Liver (tissue), 9 donors: ENCODE measurements around the gene PHF19. TPM values are rescaled to one million over a fixed set of nuclear protein-coding genes. Genes with fewer than 3 reads are reported as not detected.

Experiments used
- DNase-seq: peaks from one replicate; pipeline ENCODE4 v3.0.0-alpha.2; 2017; ENCODE audit warnings: low spot score
- H3K27ac ChIP-seq, 2 donors: one replicate each; pipeline ENCODE4 v1.7.0; 2013; ENCODE audit warnings: inconsistent platforms in 2 of 2, low read length in 2 of 2, control low read depth in 1 of 2, low read depth in 1 of 2, mild to moderate bottlenecking in 1 of 2
- H3K27me3 ChIP-seq, 4 donors: one replicate each; pipeline versions ENCODE4 v1.6.1 to v1.7.0; 2013; ENCODE audit warnings: low read length in 3 of 4, inconsistent platforms in 1 of 4, mild to moderate bottlenecking in 1 of 4, moderate library complexity in 1 of 4; ENCODE audit not compliant: control insufficient read depth in 4 of 4, insufficient read depth in 4 of 4
- H3K36me3 ChIP-seq, 4 donors: one replicate each; pipeline versions ENCODE4 v1.6.1 to v1.7.0; 2013; ENCODE audit warnings: low read length in 3 of 4, mild to moderate bottlenecking in 3 of 4, low read depth in 1 of 4, moderate library complexity in 1 of 4; ENCODE audit not compliant: control insufficient read depth in 4 of 4, insufficient read depth in 3 of 4
- H3K4me1 ChIP-seq, 4 donors: one replicate each; pipeline versions ENCODE4 v1.6.1 to v1.7.0; 2013; ENCODE audit warnings: low read length in 3 of 4, mild to moderate bottlenecking in 3 of 4, moderate library complexity in 1 of 4; ENCODE audit not compliant: control insufficient read depth in 4 of 4, insufficient read depth in 4 of 4
- H3K4me3 ChIP-seq, 3 donors: one replicate each; pipeline versions ENCODE4 v1.6.1 to v1.7.0; 2013; ENCODE audit warnings: low read length in 3 of 3, control low read depth in 1 of 3, low read depth in 1 of 3, mild to moderate bottlenecking in 1 of 3
- H3K9ac ChIP-seq, 2 donors: one replicate each; pipeline ENCODE4 v1.7.0; 2013; ENCODE audit warnings: low read length in 2 of 2, mild to moderate bottlenecking in 2 of 2, moderate library complexity in 2 of 2, control low read depth in 1 of 2, low read depth in 1 of 2
- H3K9me3 ChIP-seq, 4 donors: one replicate each; pipeline versions ENCODE4 v1.6.1 to v1.7.0; 2013; ENCODE audit warnings: low read length in 3 of 4; ENCODE audit not compliant: control insufficient read depth in 4 of 4
- EGR1 ChIP-seq, 2 donors: IDR thresholded peaks; 2 replicates each; pipeline ENCODE4 v1.6.1; 2016 to 2018; ENCODE audit warnings: antibody characterized with exemption in 2 of 2, low read depth in 2 of 2
- GABPA ChIP-seq, 2 donors: IDR thresholded peaks in 1 of 2; conservative IDR thresholded peaks in 1 of 2; 2 replicates each; pipeline ENCODE4 v1.6.1; 2016; ENCODE audit warnings: antibody characterized with exemption in 2 of 2, mild to moderate bottlenecking in 1 of 2, moderate library complexity in 1 of 2
- JUND ChIP-seq, 2 donors: IDR thresholded peaks; 2 replicates each; pipeline ENCODE4 v1.6.1; 2016; ENCODE audit warnings: antibody characterized with exemption in 2 of 2
- MAX ChIP-seq: IDR thresholded peaks from 2 replicates; pipeline ENCODE4 v1.6.1; 2016; ENCODE audit warnings: antibody characterized with exemption
- NR2F2 ChIP-seq: IDR thresholded peaks from 2 replicates; pipeline ENCODE4 v1.6.1; 2016; ENCODE audit warnings: antibody characterized with exemption
- RXRA ChIP-seq, 2 donors: IDR thresholded peaks; 2 replicates each; pipeline ENCODE4 v1.6.1; 2017 to 2018; ENCODE audit warnings: antibody characterized with exemption in 2 of 2, mild to moderate bottlenecking in 1 of 2
- SP1 ChIP-seq: IDR thresholded peaks from 2 replicates; pipeline ENCODE4 v1.6.1; 2018; ENCODE audit warnings: antibody characterized with exemption, mild to moderate bottlenecking
- YY1 ChIP-seq: IDR thresholded peaks from 2 replicates; pipeline ENCODE4 v1.6.1; 2016; ENCODE audit warnings: antibody characterized with exemption, mild to moderate bottlenecking
- WGBS: extraction: QIAGEN DNeasy Blood & Tissue Kit; methylation state at CpG from one replicate; pipeline ENCODE4 v1.1.7; 2013; 5-methylcytosine and 5-hydroxymethylcytosine counted together
- polyA plus RNA-seq, 2 donors: library from polyadenylated mRNA; stranded (reverse) in 1 of 2; unstranded in 1 of 2; fragments of 200-250 nt in 1 of 2; fragments of >200 nt in 1 of 2; fragmentation: Nextera tagmentation in 1 of 2; extraction: Ambion mirVana in 1 of 2; gene quantifications; one replicate each; pipeline versions ENCODE4 v1.2.1 to v1.2.3, GENCODE V29; 2013 to 2015
- total RNA-seq, 2 donors: library from RNA; depleted of rRNA; stranded (reverse); fragments of >200 nt; gene quantifications; one replicate each; pipeline ENCODE4 v1.2.3, GENCODE V29; 2014
- TF ChIP-seq, protein P1 (sequence below): IDR thresholded peaks from 2 replicates; pipeline ENCODE4 v1.6.1; 2016; ENCODE audit warnings: antibody characterized with exemption
- TF ChIP-seq, protein P2 (sequence below): IDR thresholded peaks from 2 replicates; pipeline ENCODE4 v1.6.1; 2016; ENCODE audit warnings: antibody characterized with exemption, mild to moderate bottlenecking
- donor health status: healthy.
- donor health status: healthy.
- donor health status: healthy.
- donor health status: healthy.
- donor health status: healthy.

PHF19 gene
- total and polyA plus RNA-seq, 4 donors, result 1.9 to 16.0 (median 3.5) TPM

DNA sequence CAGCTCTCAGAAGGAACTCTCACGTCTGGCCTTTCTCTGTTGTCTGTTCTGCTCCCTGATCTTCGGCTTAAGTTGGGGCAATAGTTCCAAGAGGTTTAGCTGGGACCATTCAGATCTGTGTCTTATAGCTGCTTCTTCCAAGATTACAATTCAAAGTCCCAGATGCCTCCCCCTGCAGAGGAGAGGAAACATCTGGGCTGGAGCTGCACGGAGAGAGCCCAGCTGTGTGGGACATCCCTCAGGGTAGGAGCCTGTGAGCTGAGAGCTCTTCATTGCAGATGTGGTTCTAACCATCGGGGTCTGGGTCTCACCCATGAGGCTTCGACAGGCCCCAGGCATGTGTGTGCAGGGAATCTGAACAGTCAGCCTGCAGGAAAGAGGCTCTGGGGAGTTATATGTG, 9.0 kb upstream of the PHF19 start:
- no peak for DNase-seq
- WGBS, result 75% methylated on average over 5 of the region's 5 CpGs
- no peak overlapping the region for H3K27ac ChIP-seq
- no peaks in the 10 kb centered on the region for H3K27me3 ChIP-seq
- H3K4me3 ChIP-seq, result no peak overlapping the region
- no peak for TF ChIP-seq RXRA (IDR thresholded peaks at IDR 0.05)
- TF ChIP-seq GABPA (IDR thresholded peaks at IDR 0.05 in 1 of 2, conservative IDR thresholded peaks at IDR 0.05 in 1 of 2), result no peak
- no peak for TF ChIP-seq JUND (IDR thresholded peaks at IDR 0.05)
- TF ChIP-seq, protein P1, sequence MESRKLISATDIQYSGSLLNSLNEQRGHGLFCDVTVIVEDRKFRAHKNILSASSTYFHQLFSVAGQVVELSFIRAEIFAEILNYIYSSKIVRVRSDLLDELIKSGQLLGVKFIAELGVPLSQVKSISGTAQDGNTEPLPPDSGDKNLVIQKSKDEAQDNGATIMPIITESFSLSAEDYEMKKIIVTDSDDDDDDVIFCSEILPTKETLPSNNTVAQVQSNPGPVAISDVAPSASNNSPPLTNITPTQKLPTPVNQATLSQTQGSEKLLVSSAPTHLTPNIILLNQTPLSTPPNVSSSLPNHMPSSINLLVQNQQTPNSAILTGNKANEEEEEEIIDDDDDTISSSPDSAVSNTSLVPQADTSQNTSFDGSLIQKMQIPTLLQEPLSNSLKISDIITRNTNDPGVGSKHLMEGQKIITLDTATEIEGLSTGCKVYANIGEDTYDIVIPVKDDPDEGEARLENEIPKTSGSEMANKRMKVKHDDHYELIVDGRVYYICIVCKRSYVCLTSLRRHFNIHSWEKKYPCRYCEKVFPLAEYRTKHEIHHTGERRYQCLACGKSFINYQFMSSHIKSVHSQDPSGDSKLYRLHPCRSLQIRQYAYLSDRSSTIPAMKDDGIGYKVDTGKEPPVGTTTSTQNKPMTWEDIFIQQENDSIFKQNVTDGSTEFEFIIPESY, result no peak
- H3K4me1 ChIP-seq, result no peaks in the 10 kb centered on the region
- H3K36me3 ChIP-seq, result no peaks in the 10 kb centered on the region
- no peaks in the 10 kb centered on the region for H3K9me3 ChIP-seq
- H3K9ac ChIP-seq, result no peak overlapping the region

DNA sequence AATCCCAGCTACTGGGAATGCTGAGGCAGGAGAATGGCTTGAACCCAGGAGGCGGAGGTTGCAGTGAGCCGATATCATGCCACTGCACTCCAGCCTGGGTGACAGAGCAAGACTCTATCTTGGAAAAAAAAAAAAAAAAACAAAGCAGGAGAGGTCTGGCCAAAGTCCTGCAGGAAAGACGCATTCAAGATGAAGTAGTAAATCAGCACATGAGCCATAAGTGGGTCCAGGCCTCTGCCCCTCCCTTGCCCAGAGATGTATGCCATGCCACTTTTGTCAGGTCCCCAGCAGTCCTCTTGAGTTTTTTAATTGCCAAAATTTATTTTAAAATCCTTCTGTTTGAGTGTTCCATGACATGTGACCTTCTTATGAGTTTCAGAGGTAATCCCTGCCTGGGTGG, 8.5 kb upstream of the PHF19 start:
- Histone ChIP-seq H3K36me3 (no peaks in the 10 kb centered on the region), H3K4me1 (no peaks in the 10 kb centered on the region), H3K27me3 (no peaks in the 10 kb centered on the region), H3K9ac (no peak overlapping the region), H3K27ac (no peak overlapping the region), H3K9me3 (no peaks in the 10 kb centered on the region), H3K4me3 (no peak overlapping the region)
- no peak for DNase-seq
- TF ChIP-seq YY1, result no peak
- no peak for TF ChIP-seq GABPA (IDR thresholded peaks at IDR 0.05 in 1 of 2, conservative IDR thresholded peaks at IDR 0.05 in 1 of 2)
- TF ChIP-seq NR2F2, result no peak
- WGBS, result 70% methylated on average over 3 of the region's 3 CpGs

DNA sequence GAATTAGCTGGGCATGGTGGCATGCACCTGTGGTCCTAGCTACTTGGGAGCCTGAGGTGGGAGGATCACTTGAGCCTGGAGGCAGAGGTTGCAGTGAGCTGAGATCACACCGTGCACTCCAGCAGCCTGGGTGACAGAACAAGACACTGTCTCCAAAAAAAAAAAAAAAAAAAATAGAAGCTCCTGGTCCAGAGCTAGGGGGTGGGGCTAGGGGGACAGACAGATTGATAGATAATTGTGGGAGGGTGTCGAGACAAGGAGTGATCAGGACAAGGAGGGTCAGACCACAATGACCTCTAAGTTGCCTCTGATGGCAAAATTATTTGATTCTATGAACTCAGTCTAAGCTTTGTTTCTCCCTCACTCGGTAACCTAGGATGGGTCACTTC, 6.6 kb upstream of the PHF19 start:
- no peak overlapping the region for H3K4me3 ChIP-seq
- no peak overlapping the region for H3K27ac ChIP-seq
- no peaks in the 10 kb centered on the region for H3K27me3 ChIP-seq
- H3K36me3 ChIP-seq, result no peaks in the 10 kb centered on the region
- no peak for DNase-seq
- WGBS, result 85% methylated on average over 3 of the region's 3 CpGs
- H3K9ac ChIP-seq, result no peak overlapping the region
- TF ChIP-seq YY1 (no peak), EGR1 (IDR thresholded peaks at IDR 0.05; ENCODE audit: low read depth in 2 of 2) (no peak), SP1 (no peak), MAX (no peak)
- TF ChIP-seq, protein P2, sequence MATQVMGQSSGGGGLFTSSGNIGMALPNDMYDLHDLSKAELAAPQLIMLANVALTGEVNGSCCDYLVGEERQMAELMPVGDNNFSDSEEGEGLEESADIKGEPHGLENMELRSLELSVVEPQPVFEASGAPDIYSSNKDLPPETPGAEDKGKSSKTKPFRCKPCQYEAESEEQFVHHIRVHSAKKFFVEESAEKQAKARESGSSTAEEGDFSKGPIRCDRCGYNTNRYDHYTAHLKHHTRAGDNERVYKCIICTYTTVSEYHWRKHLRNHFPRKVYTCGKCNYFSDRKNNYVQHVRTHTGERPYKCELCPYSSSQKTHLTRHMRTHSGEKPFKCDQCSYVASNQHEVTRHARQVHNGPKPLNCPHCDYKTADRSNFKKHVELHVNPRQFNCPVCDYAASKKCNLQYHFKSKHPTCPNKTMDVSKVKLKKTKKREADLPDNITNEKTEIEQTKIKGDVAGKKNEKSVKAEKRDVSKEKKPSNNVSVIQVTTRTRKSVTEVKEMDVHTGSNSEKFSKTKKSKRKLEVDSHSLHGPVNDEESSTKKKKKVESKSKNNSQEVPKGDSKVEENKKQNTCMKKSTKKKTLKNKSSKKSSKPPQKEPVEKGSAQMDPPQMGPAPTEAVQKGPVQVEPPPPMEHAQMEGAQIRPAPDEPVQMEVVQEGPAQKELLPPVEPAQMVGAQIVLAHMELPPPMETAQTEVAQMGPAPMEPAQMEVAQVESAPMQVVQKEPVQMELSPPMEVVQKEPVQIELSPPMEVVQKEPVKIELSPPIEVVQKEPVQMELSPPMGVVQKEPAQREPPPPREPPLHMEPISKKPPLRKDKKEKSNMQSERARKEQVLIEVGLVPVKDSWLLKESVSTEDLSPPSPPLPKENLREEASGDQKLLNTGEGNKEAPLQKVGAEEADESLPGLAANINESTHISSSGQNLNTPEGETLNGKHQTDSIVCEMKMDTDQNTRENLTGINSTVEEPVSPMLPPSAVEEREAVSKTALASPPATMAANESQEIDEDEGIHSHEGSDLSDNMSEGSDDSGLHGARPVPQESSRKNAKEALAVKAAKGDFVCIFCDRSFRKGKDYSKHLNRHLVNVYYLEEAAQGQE, result no peak
- H3K4me1 ChIP-seq, result no peaks in the 10 kb centered on the region
- H3K9me3 ChIP-seq, result no peaks in the 10 kb centered on the region
